Measurements from ENCODE around the gene USP20.
"Not testable (repeated sequence)": the region's sequence is repeated elsewhere in the genome, so short reads cannot be mapped to it uniquely, and the experiment has no call there.

Gene USP20

GRCh38 chr9:129835128-129835859 lies at the start of gene USP20, which contains the start of gene C9orf78:
USP20 (plus strand) TSS chr9:129835458; CDS start chr9:129852556, 17,098 bp downstream.
C9orf78 (minus strand) TSS chr9:129835275; CDS start chr9:129835221, 54 bp downstream.
- DNase-seq (ENCODE audit: low read depth, low spot score): peak; percentile 95

GRCh38 chr9:129785866-129786265 lies 49.4 kb upstream of the USP20 start:
- no peak for DNase-seq (ENCODE audit: low read depth, low spot score)

DNA sequence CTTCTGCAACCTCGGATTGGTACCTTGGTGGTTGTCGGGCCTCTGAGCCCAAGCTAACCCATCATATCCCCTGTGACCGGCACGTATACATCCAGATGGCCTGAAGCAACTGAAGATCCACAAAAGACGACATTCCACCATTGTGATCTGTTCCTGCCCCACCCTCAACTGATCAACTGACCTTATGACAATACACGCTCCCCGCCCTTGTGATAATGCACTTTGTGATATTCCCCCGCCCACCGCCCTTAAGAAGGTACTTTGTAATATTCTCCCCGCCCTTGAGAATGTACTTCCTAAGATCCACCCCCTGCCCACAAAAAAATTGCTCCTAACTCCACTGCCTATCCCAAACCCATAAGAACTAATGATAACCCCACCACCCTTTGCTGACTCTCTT lies 48.8 kb upstream of the USP20 start:
- no peak for DNase-seq (ENCODE audit: low read depth, low spot score)

- DNase-seq (ENCODE audit: low read depth, low spot score): no peak
These were observed 40.7 kb upstream of the USP20 start for GRCh38 chr9:129794549-129794948.

DNA sequence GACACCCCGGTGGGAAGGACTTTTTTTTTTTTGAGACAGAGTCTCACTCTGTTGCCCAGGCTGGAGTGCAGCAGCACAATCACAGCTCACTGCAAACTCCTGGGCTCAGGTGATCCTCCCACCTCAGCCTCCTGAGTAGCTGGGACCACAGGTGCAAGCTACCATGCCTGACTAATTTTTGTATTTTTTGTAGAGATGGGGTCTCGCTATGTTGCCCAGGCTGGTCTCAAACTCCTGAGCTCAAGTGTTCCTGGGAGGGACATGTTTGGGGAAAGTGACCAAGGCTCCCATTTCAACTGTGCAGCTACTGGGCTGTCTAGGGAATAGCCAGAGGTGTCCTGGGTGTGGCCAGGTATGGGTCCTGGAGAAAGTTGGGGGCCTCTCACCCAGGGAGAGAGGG lies 39.2 kb upstream of the USP20 start:
- DNase-seq (ENCODE audit: low read depth, low spot score): not testable (repeated sequence)

GRCh38 chr9:129798973-129799372 lies 36.3 kb upstream of the USP20 start:
- no peak for DNase-seq (ENCODE audit: low read depth, low spot score)

DNA sequence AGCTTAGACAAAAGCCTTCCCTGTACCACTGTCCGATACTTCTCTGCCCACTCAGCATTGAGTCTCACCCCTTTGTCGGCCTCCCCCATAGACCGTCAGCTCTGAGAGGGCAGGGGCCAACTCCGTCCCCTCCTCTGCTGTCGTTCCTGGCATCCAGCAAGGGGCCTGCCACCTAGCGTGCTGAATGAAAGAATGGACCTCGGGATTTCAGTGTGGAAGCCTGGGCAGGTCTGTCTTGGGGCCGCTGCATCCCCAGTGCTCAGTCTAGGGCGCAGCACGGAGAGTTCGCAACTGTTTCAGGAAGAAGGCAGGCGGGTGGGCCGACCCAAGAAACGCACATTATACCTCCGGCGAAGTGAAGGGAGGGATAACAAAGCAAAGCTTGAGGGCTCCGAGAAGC lies 33.8 kb upstream of the USP20 start:
- no peak for DNase-seq (ENCODE audit: low read depth, low spot score)

DNA sequence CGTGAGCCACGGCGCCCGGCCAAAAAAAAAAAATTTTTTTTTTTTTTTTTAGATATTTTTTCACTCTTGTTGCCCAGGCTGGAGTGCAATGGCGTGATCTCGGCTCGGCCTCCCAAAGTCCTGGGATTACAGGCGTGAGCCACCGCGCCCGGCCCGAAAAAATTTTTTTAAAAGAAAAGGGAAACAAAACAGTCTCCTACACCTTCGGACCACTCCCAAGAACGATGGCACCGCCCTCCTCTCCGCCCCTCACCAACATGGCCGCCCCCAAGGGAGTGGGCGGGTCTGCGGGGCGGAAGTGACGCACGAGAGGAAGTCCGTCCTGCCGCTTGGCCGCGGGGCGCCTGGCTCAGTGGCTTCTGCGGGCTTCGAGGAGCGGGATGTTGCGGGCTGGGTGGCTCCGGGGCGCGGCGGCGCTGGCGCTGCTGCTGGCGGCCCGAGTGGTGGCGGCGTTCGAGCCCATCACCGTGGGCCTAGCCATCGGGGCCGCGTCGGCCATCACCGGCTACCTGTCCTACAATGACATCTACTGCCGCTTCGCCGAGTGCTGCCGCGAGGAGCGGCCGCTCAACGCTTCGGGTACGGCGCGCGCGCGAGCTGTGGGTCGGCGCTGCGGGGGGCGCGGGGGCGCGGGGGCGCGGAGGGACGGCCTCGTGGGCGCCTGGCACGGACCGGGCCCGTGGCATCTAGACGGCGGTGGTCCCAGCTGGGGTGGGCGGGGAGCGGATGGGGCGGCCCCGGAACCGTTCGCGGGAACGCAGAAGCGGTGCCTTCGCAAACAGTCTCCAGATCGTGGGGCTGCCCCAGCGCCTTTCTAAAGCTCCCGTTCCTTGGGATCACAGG lies 32.2 kb upstream of the USP20 start, which contains the start of gene TOR1B:
Gene TOR1B, plus strand, starts transcription at position 352 of the 843 bp plus-strand sequence. Its CDS starts 29 bp downstream, at position 381.
- peak; percentile 87 for DNase-seq (ENCODE audit: low read depth, low spot score)

DNA sequence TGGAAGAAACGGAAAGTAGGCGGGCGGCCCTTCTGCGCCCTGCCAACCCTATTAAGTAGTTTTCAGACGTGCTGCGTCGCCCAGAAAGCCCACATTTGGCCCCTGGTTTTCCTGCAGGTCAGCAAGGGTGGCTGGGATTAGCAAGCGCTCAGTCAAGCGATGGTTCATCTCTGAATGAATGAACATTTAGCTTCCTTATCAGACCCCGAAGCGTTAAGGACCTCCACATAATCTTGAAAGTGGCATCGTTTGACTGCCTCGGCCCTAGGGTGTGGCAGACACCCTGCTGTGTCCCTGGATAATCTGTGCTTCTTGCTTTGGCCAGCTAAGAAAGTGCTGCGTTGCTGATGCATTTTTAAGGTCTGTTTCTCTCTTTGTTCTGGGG lies 31.6 kb upstream of the USP20 start:
- no peak for DNase-seq (ENCODE audit: low read depth, low spot score)

- DNase-seq (ENCODE audit: low read depth, low spot score): no peak
These were observed 29.2 kb upstream of the USP20 start for GRCh38 chr9:129806061-129806460.

DNA sequence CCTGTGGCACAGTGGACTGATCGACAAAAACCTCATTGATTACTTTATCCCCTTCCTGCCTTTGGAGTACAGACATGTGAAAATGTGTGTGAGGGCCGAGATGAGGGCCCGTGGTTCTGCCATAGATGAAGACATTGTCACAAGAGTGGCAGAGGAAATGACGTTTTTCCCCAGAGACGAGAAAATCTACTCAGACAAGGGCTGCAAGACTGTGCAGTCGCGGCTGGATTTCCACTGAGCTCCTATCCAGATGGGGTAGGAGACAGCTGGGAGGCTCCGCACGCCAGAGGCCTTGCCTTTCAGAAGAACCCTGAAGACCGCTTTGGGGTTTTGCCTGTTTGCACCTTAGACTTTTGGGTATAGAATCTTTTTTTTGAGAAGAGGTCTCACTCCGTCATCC lies 25.9 kb upstream of the USP20 start:
- DNase-seq (ENCODE audit: low read depth, low spot score): no peak

- no peak for DNase-seq (ENCODE audit: low read depth, low spot score)
These were observed 25.1 kb upstream of the USP20 start for GRCh38 chr9:129810116-129810515.

DNA sequence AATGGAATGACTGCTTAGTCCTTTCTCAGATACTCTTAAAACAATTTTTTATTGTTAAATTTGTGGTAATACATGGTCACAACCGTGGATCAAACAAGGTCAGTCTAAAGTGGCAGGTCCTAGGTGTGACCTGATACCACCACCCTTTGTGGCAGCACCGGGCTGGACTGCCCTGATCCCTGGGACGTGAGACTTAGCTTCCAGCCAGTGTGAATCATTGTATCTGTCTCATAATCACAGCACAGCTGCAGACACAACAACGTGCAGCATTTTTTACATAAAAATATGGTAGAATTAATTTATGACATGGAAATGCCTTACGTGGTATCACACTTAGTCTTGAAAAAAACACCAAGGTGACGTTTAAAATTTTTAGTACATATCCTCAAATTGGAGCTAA lies 24.5 kb upstream of the USP20 start:
- DNase-seq (ENCODE audit: low read depth, low spot score): no peak

- no peak for DNase-seq (ENCODE audit: low read depth, low spot score)
These were observed 23.3 kb upstream of the USP20 start for GRCh38 chr9:129811967-129812363.

GRCh38 chr9:129812385-129812784 lies 22.9 kb upstream of the USP20 start:
- no peak for DNase-seq (ENCODE audit: low read depth, low spot score)

- DNase-seq (ENCODE audit: low read depth, low spot score): no peak
These were observed 21.6 kb upstream of the USP20 start for GRCh38 chr9:129813661-129814060.

GRCh38 chr9:129814432-129815223 lies 20.6 kb upstream of the USP20 start:
- no peak for DNase-seq (ENCODE audit: low read depth, low spot score)

GRCh38 chr9:129815278-129815677 lies 20.0 kb upstream of the USP20 start:
- DNase-seq (ENCODE audit: low read depth, low spot score): no peak

- DNase-seq (ENCODE audit: low read depth, low spot score): no peak
These were observed 18.5 kb upstream of the USP20 start for GRCh38 chr9:129816501-129817435.

DNA sequence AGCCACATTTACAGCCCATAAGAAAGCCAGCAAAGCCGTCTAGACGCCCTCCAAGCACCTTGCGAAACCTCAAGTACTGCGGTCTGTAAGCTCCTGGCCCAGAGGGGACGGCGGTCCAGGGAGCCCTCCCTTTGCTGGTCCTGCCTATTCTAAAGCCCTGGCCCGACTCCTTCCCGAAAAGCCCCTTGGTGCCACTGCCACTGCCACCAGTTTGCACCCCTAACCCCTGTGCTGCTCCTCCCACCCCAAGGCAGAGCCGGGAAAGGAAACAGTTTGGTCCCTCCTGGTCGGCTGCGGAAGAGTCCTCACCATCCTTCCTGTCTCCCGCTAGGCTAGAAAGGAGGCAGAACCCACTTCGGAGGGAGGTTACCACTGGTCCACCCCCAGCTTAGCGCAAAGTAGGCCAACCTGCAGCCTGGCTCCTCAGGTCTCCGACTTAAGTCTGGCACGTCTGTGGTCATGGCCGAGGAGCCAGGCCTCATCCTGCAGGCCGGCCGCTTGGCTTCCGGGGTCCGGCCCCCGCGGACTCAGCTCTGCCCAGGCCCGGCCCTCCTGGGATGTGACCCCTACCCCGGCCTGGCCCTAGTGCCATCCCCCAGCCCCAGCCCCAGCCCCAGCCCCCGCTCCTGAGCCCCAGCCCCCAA lies 12.2 kb upstream of the USP20 start:
- DNase-seq (ENCODE audit: low read depth, low spot score): no peak

Measured in activated CD4-positive, CD25-positive, alpha-beta regulatory T cell treated with anti-CD3 and anti-CD28 coated beads, Interleukin-2, amount 50 U/mL, for 16 hours (primary cell).